ENCODE results near the gene FAH.

DNA sequence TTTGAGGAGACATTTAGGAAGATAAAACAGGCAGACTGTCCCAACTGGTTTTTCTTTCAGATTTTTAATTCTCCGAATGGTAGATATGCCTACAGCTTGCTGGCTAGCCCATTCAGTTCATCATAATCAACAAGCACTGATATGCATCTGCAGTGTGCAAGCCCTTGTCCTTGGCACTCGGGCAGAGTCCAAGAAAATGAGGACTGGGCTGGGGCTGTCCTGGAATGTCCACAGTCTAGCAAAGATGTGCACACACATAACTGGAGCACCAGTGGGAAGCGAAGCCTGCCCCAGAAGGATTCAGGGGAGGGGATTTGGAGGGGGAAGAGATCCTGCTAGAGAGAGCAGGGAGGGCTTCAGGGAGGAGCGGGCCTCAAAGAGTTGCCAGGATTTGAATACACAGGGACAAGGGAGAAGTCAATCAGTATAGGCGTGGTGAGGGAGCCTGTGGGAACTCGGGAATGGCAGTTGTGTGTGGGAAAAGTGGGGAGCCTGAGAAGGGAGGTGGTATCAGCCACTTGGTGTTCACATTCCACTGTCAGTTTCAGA is 8.7 kb downstream of the FAH start:
- TF ChIP-seq CTCF (IDR thresholded peaks at IDR 0.05) = no peak
- TF ChIP-seq POLR2A (IDR thresholded peaks at IDR 0.05) = no peak

Data from uterus (tissue), 2 donors.